SU-DHL-6 (cell line): ENCODE results near the gene USP46.

ENCODE experiments used
- CTCF ChIP-seq: fragments of 200-600 bp; sonication (generic); IDR thresholded peaks from one replicate; pipeline ENCODE4 v1.5.1; 2017; ENCODE audit warnings: antibody characterized with exemption, mild to moderate bottlenecking, low read length, moderate library complexity; ENCODE audit not compliant: insufficient read depth, poor library complexity, severe bottlenecking
- EZH2phosphoT487 ChIP-seq: fragments of 200-600 bp; sonication (generic), shearing (Covaris generic); conservative IDR thresholded peaks from 2 replicates; pipeline ENCODE4 v1.6.1; 2018; ENCODE audit warnings: mild to moderate bottlenecking, antibody characterized with exemption, low read length, moderate library complexity, mixed read lengths

GRCh38 chr4:52618795-52619590 is 40.1 kb downstream of the USP46 start:
- TF ChIP-seq EZH2phosphoT487 = no peak
- TF ChIP-seq CTCF = no peak
